NT2/D1 (cell line): ENCODE results near the gene WSB2.

ENCODE experiments used
- SUZ12 ChIP-seq: IDR thresholded peaks from 2 replicates; pipeline ENCODE4 v1.6.1; 2011; ENCODE audit not compliant: insufficient read length, insufficient read depth; ENCODE audit errors: extremely low read depth
- YY1 ChIP-seq: IDR thresholded peaks from 2 replicates; pipeline ENCODE4 v1.6.1; 2011; ENCODE audit not compliant: insufficient read length, insufficient read depth

DNA sequence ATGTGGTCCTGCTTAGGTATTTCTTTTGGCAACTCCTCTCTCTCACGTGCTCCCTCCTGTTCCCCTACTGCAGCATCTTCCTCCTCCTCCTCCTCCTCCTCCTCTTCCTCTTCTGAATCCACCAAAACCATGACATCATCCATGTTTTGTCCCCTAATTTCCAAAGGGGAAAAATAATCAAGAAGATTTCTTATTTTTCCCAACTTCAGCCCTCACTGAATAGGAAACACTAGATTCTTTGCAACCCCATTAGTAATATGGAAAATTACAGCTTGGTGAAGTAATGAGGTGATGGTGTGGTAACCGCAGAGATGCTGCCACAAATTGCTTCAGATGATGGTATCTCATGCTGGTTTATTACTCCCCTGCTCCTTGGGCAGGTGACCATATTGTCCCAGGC lies 7.5 kb upstream of the WSB2 start:
- no peak for TF ChIP-seq YY1
- TF ChIP-seq SUZ12 = no peak
